ENCODE results near the gene STK39. TPM values are rescaled to one million over a fixed set of nuclear protein-coding genes. Genes with fewer than 3 reads are reported as not detected.

STK39 gene
- total RNA-seq, 2 donors from 2014 or later, result 21.8 to 43.1 TPM

- Mint-ChIP-seq H3K27ac (no peak overlapping the region), H3K9me3 (no peaks in the 10 kb centered on the region), H3K36me3 (peaks cover 6 to 24% of the 10 kb centered on the region in 2 donors)
- DNase-seq (ENCODE audit: low spot score in 2 of 2) (no peak), ATAC-seq (no peak)
These were observed 48.8 kb downstream of the STK39 start for GRCh38 chr2:168198476-168199207.

DNA sequence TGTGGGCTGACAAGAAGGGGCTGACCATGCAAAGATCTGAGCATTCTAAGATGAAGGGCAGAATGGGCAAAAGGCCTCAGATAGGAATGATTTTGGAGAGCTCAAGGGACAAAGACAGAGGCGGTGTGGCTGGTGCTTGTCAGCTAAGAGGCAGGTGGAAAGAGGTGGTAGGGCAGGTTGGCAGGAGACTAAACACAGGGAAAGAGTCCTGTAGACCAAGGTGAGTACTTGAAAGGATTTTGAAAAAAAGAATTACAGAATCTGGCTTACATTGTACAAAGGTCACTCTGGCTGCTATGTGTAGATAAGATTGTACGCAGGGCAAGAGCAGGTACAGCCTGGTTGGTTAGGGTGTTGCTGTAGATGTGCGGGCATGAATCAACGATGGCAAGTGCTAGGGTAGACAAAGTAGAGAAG is 50.6 kb downstream of the STK39 start:
- no peaks in the 10 kb centered on the region for H3K9me3 Mint-ChIP-seq
- ATAC-seq, result no peak
- DNase-seq (ENCODE audit: low spot score in 2 of 2), result no peak
- H3K36me3 Mint-ChIP-seq, result peaks cover 0 to 18% of the 10 kb centered on the region in 2 donors
- H3K27ac Mint-ChIP-seq, result no peak overlapping the region

DNA sequence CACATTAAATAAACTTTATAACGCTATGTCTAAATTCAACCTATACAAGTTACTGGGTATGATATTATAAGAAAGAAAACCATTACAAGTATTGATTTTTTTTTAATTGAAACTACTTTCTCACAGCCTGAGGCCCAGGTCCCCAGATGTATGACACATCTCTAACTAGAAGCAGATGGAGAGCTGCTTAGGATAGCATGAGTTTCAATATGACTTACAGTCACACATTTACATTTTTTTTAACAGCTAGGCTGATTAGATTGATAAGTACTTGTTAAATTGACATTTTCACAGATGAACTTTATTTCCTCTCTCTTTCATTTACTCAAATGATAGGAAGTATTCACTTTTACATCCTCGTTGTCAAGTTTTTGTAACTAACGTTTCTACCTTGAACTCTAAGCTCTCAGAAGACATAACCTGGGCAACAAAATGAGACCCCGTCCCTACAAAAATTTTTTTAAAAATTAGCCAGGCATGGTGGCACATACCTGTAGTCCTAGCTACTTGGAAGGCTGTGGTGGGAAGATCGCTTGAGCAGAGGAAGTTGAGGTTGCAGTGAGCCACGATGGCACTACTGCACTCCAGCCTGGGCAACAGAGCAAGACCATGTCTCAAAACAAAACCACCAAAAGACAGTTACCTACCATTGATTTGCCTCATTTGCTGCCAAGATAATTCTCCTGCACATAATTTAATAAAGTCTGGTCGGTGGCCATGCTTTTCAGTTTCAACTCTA is 52.4 kb downstream of the STK39 start:
- H3K36me3 Mint-ChIP-seq, result peaks cover 0 to 18% of the 10 kb centered on the region in 2 donors
- ATAC-seq (peak; percentile 91), DNase-seq (ENCODE audit: low spot score in 2 of 2) (no peak)
- H3K27ac Mint-ChIP-seq, result peak overlapping the region; percentile 92 to 97
- no peaks in the 10 kb centered on the region for H3K9me3 Mint-ChIP-seq

DNA sequence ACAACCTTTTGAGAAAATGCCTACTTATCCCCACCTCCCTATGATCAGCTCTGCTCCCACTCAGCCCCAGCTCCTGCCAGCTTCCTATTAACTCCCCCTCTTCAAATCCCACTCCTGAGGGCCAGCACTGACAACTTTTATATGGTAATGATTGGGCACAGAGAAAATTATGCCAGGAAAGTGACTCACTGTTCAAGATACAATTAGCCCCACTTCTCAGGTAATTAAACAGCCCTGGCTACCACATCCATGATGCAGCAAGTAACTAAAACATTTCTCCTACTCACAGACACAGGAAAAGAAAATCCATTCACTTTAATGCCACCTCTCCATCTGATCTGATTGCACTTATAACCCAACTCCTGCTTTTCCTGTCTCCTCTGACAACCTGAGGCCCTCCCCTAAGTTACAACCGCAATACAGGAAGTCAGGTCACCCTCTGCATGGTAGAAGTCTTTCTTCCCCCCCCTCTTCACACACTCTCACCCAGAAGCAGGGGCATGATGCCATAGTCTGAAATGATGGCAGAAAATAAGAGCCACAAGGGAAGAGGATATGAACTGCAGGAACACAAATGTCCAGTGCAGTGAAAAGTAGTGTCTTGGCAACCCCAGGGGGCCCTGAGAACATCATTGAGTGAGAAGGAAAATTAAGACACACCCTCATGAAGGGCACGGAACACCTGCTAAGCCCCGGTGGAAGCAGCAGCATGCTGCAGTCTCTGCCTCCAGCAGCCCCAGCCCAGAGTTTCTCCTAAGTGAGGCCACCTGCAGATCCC is 54.4 kb downstream of the STK39 start:
- Mint-ChIP-seq H3K9me3 (no peaks in the 10 kb centered on the region), H3K27ac (peak overlapping the region; percentile 70 to 83), H3K36me3 (peaks cover 0 to 18% of the 10 kb centered on the region in 2 donors)
- DNase-seq (ENCODE audit: low spot score in 2 of 2) (peak in 1 of 2 donors; percentile 21), ATAC-seq (peak; percentile 58 to 67)

DNA sequence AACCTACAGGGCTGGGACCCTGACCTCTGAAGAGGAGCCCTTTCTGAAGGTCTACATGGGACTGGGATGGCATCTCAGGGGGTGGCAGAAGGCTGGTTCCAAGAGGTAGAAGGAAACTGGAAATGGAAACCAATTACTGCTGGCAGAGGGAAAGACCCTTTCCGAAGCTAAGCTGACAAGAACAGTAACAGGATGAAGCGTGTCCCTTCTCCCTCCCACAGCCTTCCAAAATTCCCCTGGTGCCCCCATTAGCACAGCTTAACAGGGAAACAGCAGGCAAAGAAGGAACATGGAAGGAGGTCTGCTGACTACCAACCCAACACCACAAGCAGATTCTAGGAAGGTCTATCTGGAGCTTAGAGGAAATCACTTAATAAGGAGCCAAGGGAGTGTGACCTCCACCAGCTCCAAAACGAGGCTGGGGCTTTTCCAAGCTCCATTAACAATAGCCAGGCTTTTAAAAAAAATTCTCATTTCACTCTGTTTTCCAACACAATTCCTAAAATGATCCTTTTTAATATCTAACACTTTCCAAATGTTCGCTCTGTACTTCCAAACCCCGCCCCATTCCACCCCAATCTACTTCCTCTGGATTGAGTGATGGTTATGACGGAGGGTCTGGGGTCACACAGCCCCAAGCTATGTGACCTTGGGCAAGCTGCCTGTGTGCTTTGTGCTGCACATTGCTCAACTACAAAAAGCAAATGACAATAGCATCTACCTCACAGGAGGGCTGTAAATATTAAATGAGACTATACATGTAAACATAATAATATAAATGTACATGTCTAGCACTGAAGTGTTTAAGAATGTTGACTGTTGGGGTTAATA is 55.2 kb downstream of the STK39 start:
- no peaks in the 10 kb centered on the region for H3K9me3 Mint-ChIP-seq
- H3K36me3 Mint-ChIP-seq, result peaks cover 0 to 17% of the 10 kb centered on the region in 2 donors
- peak overlapping the region in 1 of 2 donors; percentile 79 for H3K27ac Mint-ChIP-seq
- no peak for ATAC-seq
- DNase-seq (ENCODE audit: low spot score in 2 of 2), result no peak

DNA sequence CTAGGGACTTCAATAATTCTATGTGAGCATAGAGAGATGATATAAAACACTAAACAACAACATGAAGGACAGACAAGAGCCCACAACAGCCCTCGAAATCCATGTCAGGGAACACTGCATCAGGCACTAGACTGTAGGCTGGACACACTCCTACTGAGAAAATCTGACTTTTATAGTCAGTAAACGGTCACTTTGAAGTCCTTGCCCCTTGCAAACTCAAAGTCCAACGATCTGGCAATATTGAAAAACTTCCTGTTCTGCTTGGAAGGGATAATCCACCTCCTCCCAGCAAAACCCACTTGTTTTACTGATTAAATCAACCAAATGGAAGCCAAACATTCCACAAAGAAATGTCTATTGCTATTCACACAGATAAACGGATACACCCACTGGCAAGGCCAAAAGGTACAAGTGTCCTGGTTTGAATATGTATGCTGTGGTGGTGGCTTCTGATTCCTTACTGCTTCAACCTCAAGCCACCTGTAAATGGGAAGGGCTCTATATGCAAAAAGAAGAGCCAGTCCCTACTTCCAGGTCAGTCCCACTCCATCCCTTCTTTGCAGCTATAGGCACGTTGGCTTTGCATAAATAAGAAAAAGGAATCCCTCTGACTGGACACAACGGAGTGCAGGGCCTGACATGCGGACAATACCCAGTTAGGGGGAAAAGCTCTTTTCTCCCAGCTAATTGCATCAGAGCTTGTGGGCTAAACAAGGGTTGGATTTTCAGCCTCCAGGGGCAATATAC is 56.6 kb downstream of the STK39 start:
- peaks cover 0 to 3% of the 10 kb centered on the region in 2 donors for H3K36me3 Mint-ChIP-seq
- no peak overlapping the region for H3K27ac Mint-ChIP-seq
- DNase-seq (ENCODE audit: low spot score in 2 of 2) (no peak), ATAC-seq (no peak)
- no peaks in the 10 kb centered on the region for H3K9me3 Mint-ChIP-seq

GRCh38 chr2:168189835-168190569 is 57.4 kb downstream of the STK39 start:
- ATAC-seq (no peak), DNase-seq (ENCODE audit: low spot score in 2 of 2) (no peak)
- H3K27ac Mint-ChIP-seq, result no peak overlapping the region
- no peaks in the 10 kb centered on the region for H3K9me3 Mint-ChIP-seq
- no peaks in the 10 kb centered on the region for H3K36me3 Mint-ChIP-seq

DNA sequence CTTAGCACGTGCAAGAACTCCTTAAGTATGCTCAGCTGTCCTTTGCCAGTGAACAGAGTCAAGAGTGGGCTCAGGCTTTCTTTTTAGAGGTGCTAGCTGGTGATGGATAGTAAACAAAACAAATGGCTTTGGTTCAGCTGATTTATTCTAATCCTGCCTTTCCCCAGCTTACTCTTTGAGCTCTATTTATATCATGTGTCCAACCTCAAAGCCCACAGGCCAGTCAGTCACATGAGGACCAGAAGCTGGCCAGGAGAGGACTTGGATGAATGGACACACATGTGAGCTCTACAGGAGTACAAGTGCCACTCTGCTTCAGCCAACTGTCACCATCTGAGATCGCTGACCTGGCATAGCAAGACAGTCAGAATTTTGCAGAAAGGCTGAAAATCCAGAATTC is 59.4 kb downstream of the STK39 start:
- H3K27ac Mint-ChIP-seq, result no peak overlapping the region
- H3K9me3 Mint-ChIP-seq, result no peaks in the 10 kb centered on the region
- H3K36me3 Mint-ChIP-seq, result no peaks in the 10 kb centered on the region
- ATAC-seq (no peak), DNase-seq (ENCODE audit: low spot score in 2 of 2) (no peak)

DNA sequence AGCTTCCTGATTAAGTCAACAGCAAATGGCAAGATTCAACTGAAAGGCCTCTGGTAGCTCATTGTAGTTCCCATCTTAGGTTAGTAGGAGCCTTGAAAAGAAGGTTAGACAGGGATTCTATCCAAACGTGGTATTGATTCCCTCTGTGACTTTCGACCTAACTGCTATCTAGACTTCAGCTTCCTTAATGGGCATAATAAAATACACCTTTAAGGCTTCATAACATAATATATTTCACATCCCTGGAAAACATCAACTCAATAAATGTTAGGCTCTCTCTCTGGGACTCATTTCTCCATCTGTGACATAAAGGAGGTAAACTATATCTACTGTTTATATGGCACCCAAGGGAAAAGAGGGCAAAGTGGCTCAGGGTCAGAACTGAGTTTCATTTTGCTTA is 60.9 kb downstream of the STK39 start:
- H3K27ac Mint-ChIP-seq, result no peak overlapping the region
- H3K9me3 Mint-ChIP-seq, result no peaks in the 10 kb centered on the region
- H3K36me3 Mint-ChIP-seq, result no peaks in the 10 kb centered on the region
- ATAC-seq (no peak), DNase-seq (ENCODE audit: low spot score in 2 of 2) (no peak)

- Mint-ChIP-seq H3K27ac (no peak overlapping the region), H3K36me3 (no peaks in the 10 kb centered on the region), H3K9me3 (no peaks in the 10 kb centered on the region)
- ATAC-seq (no peak), DNase-seq (ENCODE audit: low spot score in 2 of 2) (no peak)
These were observed 61.7 kb downstream of the STK39 start for GRCh38 chr2:168185583-168186274.

GRCh38 chr2:168184681-168185513 is 62.5 kb downstream of the STK39 start:
- H3K36me3 Mint-ChIP-seq, result no peaks in the 10 kb centered on the region

GRCh38 chr2:168183308-168183997 is 63.9 kb downstream of the STK39 start:
- Mint-ChIP-seq H3K27ac (no peak overlapping the region), H3K9me3 (no peaks in the 10 kb centered on the region), H3K36me3 (peaks cover 0 to 6% of the 10 kb centered on the region in 2 donors)
- ATAC-seq, result no peak
- no peak for DNase-seq (ENCODE audit: low spot score in 2 of 2)

More at GRCh38 chr2:168184681-168185513, 62.5 kb downstream of the STK39 start:
- DNase-seq (ENCODE audit: low spot score in 2 of 2) (no peak), ATAC-seq (no peak)
- Mint-ChIP-seq H3K9me3 (no peaks in the 10 kb centered on the region), H3K27ac (no peak overlapping the region)

DNA sequence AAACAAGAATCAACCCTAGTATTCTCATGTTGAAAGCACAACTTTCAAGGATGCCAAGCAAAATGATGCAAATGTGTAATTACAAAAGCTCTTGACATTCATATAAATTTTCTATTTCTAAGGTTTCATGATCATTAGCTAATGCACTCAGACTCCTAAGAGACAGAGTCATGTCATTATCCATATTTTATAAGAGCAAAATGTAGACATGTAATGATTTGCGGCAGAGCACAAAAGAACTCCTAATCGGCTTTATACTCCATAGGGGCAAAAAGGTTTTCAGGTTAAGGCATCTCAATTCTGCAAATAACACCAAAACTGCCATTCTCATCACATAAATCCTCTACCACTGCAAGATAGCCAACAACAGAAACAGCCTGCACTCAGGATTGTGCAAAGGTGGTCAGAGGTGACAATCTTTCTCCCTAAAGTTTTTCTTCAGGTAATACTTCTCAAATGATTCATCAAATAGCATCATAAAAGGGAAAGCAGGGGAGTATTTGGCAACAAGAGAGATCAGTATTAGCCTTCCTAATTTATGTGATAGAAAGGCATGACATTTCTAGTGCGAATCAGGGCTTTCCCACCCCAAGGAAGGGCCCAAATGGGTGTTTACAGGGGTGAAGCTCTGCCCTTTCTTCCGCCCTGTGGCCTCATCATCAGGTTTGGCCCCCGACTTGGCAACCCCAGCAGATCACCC is 64.7 kb downstream of the STK39 start:
- peaks cover 0 to 6% of the 10 kb centered on the region in 2 donors for H3K36me3 Mint-ChIP-seq

More for the DNA sequence above, 64.7 kb downstream of the STK39 start:
- ATAC-seq (peak in 1 of 2 donors; percentile 20), DNase-seq (ENCODE audit: low spot score in 2 of 2) (no peak)
- Mint-ChIP-seq H3K9me3 (no peaks in the 10 kb centered on the region), H3K27ac (no peak overlapping the region)
